SK-N-DZ (cell line): ENCODE results near the gene CACNA1D.
"Not testable (repeated sequence)": the region's sequence is repeated elsewhere in the genome, so short reads cannot be mapped to it uniquely, and the experiment has no call there.

ENCODE experiments used
- DNase-seq: peaks from one replicate; pipeline ENCODE4 v3.0.0-alpha.2; 2015; ENCODE audit warnings: low spot score

The CACNA1D gene

GRCh38 chr3:53650928-53651661 lies 156.7 kb downstream of the CACNA1D start:
- no peak for DNase-seq

- DNase-seq, result no peak
Observed at GRCh38 chr3:53651927-53652326, 157.5 kb downstream of the CACNA1D start.

GRCh38 chr3:53657651-53658050 lies 163.2 kb downstream of the CACNA1D start:
- no peak for DNase-seq

GRCh38 chr3:53658613-53659193 lies 164.3 kb downstream of the CACNA1D start:
- DNase-seq, result no peak

- DNase-seq, result no peak
Observed at GRCh38 chr3:53659996-53660395, 165.6 kb downstream of the CACNA1D start.

GRCh38 chr3:53661480-53661879 lies 167.1 kb downstream of the CACNA1D start:
- no peak for DNase-seq

GRCh38 chr3:53664812-53665211 lies 170.4 kb downstream of the CACNA1D start:
- DNase-seq, result not testable (repeated sequence)

- no peak for DNase-seq
Observed at GRCh38 chr3:53665608-53666425, 171.4 kb downstream of the CACNA1D start.

GRCh38 chr3:53668872-53669271 lies 174.5 kb downstream of the CACNA1D start:
- DNase-seq, result no peak

- no peak for DNase-seq
Observed at GRCh38 chr3:53670721-53671120, 176.3 kb downstream of the CACNA1D start.

- DNase-seq, result peak; percentile 74
Observed at GRCh38 chr3:53671192-53671960, 177.0 kb downstream of the CACNA1D start.

- DNase-seq, result no peak
Observed at GRCh38 chr3:53671961-53672299, 177.5 kb downstream of the CACNA1D start.

GRCh38 chr3:53672981-53673380 lies 178.6 kb downstream of the CACNA1D start:
- no peak for DNase-seq

- DNase-seq, result no peak
Observed at GRCh38 chr3:53673722-53674350, 179.4 kb downstream of the CACNA1D start.

- DNase-seq, result no peak
Observed at GRCh38 chr3:53674582-53674981, 180.2 kb downstream of the CACNA1D start.

- no peak for DNase-seq
Observed at GRCh38 chr3:53675022-53675697, 180.7 kb downstream of the CACNA1D start.

GRCh38 chr3:53675942-53676341 lies 181.5 kb downstream of the CACNA1D start:
- DNase-seq, result no peak

- no peak for DNase-seq
Observed at GRCh38 chr3:53677413-53677812, 183.0 kb downstream of the CACNA1D start.

GRCh38 chr3:53680028-53680427 lies 185.6 kb downstream of the CACNA1D start:
- DNase-seq, result peak; percentile 45

- DNase-seq, result no peak
Observed at GRCh38 chr3:53682807-53683206, 188.4 kb downstream of the CACNA1D start.

- no peak for DNase-seq
Observed at GRCh38 chr3:53688066-53688465, 193.7 kb downstream of the CACNA1D start.
